H9 (cell line): ENCODE data around the gene NIPSNAP3A. TPM values are rescaled to one million over a fixed set of nuclear protein-coding genes. Genes with fewer than 3 reads are reported as not detected.

Experiments used
- DNase-seq: peaks from one replicate; pipeline ENCODE4 v3.0.0-alpha.2; 2017
- H2AFZ ChIP-seq: one replicate; pipeline ENCODE4 v1.6.1; 2013; ENCODE audit warnings: mild to moderate bottlenecking, low read length, control low read depth, moderate library complexity
- H2AK5ac ChIP-seq: 2 replicates; pipeline ENCODE4 v1.6.1; 2013; ENCODE audit warnings: low read length, control low read depth, mixed read lengths; ENCODE audit not compliant: insufficient read length
- H2BK120ac ChIP-seq: one replicate; pipeline ENCODE4 v1.6.1; 2013; ENCODE audit warnings: low read depth, mild to moderate bottlenecking, low read length, control low read depth, inconsistent platforms; ENCODE audit not compliant: poor library complexity, severe bottlenecking
- H2BK12ac ChIP-seq: 2 replicates; pipeline ENCODE4 v1.6.1; 2013; ENCODE audit warnings: low read length, control low read depth, mixed read lengths, low read depth; ENCODE audit not compliant: insufficient read length
- H2BK15ac ChIP-seq: 2 replicates; pipeline ENCODE4 v1.6.1; 2013; ENCODE audit warnings: low read depth, low read length, control low read depth
- H2BK20ac ChIP-seq: one replicate; pipeline ENCODE4 v1.6.1; 2013; ENCODE audit warnings: low read depth, mild to moderate bottlenecking, low read length, control low read depth, inconsistent platforms; ENCODE audit not compliant: poor library complexity, severe bottlenecking
- H2BK5ac ChIP-seq: 2 replicates; pipeline ENCODE4 v1.6.1; 2013; ENCODE audit warnings: low read length, control low read depth, mixed read lengths; ENCODE audit not compliant: insufficient read length
- H3K14ac ChIP-seq: 2 replicates; pipeline ENCODE4 v1.6.1; 2013; ENCODE audit warnings: low read length, control low read depth; ENCODE audit not compliant: insufficient read depth
- H3K18ac ChIP-seq: 2 replicates; pipeline ENCODE4 v1.6.1; 2013; ENCODE audit warnings: low read depth, mild to moderate bottlenecking, mixed read lengths, low read length, control low read depth; ENCODE audit not compliant: insufficient read length
- H3K23ac ChIP-seq: 2 replicates; pipeline ENCODE4 v1.6.1; 2013; ENCODE audit warnings: low read length, control low read depth, mixed read lengths, low read depth; ENCODE audit not compliant: insufficient read length
- H3K23me2 ChIP-seq: 2 replicates; pipeline ENCODE4 v1.6.1; 2013; ENCODE audit warnings: low read depth, mild to moderate bottlenecking, mixed read lengths, low read length, control low read depth; ENCODE audit not compliant: insufficient read length, poor library complexity, severe bottlenecking
- H3K27ac ChIP-seq: 2 replicates; pipeline ENCODE4 v1.5.1; 2013; ENCODE audit warnings: low read length, control low read depth, mixed read lengths, low read depth; ENCODE audit not compliant: insufficient read length
- H3K27me3 ChIP-seq: 2 replicates; pipeline ENCODE4 v1.6.1; 2013; ENCODE audit warnings: low read length, control low read depth, inconsistent platforms; ENCODE audit not compliant: insufficient read depth
- H3K4ac ChIP-seq: 2 replicates; pipeline ENCODE4 v1.6.1; 2013; ENCODE audit warnings: low read depth, mild to moderate bottlenecking, control low read depth, inconsistent platforms, low read length, moderate library complexity
- H3K4me1 ChIP-seq: 2 replicates; pipeline ENCODE4 v1.6.1; 2013; ENCODE audit warnings: low read length, control low read depth, inconsistent platforms; ENCODE audit not compliant: insufficient read depth
- H3K4me2 ChIP-seq: 2 replicates; pipeline ENCODE4 v1.6.1; 2013; ENCODE audit warnings: low read length, control low read depth, mixed read lengths; ENCODE audit not compliant: insufficient read length, insufficient read depth
- H3K56ac ChIP-seq: 2 replicates; pipeline ENCODE4 v1.6.1; 2013; ENCODE audit warnings: low read depth, mild to moderate bottlenecking, mixed read lengths, low read length, control low read depth; ENCODE audit not compliant: insufficient read length
- H3K79me1 ChIP-seq: 2 replicates; pipeline ENCODE4 v1.6.1; 2013; ENCODE audit warnings: low read depth, mild to moderate bottlenecking, moderate library complexity, low read length, control low read depth, inconsistent platforms; ENCODE audit not compliant: insufficient read depth, poor library complexity, severe bottlenecking
- H3K79me2 ChIP-seq: 2 replicates; pipeline ENCODE4 v1.6.1; 2013; ENCODE audit warnings: low read length, control low read depth, inconsistent platforms; ENCODE audit not compliant: insufficient read depth
- H3K9ac ChIP-seq: 2 replicates; pipeline ENCODE4 v1.6.1; 2013; ENCODE audit warnings: low read length, control low read depth, mixed read lengths; ENCODE audit not compliant: insufficient read length; ENCODE audit errors: extremely low read depth
- H3K9me3 ChIP-seq: one replicate; pipeline ENCODE4 v1.6.1; 2013; ENCODE audit warnings: low read depth, low read length, inconsistent platforms; ENCODE audit not compliant: control insufficient read depth
- H3T11ph ChIP-seq: one replicate; pipeline ENCODE4 v1.6.1; 2013; ENCODE audit warnings: mild to moderate bottlenecking, low read length, control low read depth, inconsistent platforms
- H4K20me1 ChIP-seq: one replicate; pipeline ENCODE4 v1.6.1; 2013; ENCODE audit not compliant: control insufficient read depth, insufficient read length, insufficient read depth
- H4K5ac ChIP-seq: 2 replicates; pipeline ENCODE4 v1.6.1; 2013; ENCODE audit warnings: low read depth, mild to moderate bottlenecking, mixed read lengths, low read length, control low read depth; ENCODE audit not compliant: insufficient read length
- H4K8ac ChIP-seq: replicated peaks from 2 replicates; pipeline ENCODE4 v1.6.1; 2013; ENCODE audit warnings: low read length, control low read depth, mixed read lengths, low read depth; ENCODE audit not compliant: insufficient read length
- H4K91ac ChIP-seq: 2 replicates; pipeline ENCODE4 v1.6.1; 2013; ENCODE audit warnings: low read depth, mild to moderate bottlenecking, moderate library complexity, mixed read lengths, low read length, control low read depth; ENCODE audit not compliant: insufficient read length
- H3K27ac Mint-ChIP-seq, 3 experiments: 2 replicates in 2 of 3; 3 replicates in 1 of 3; pipeline ENCODE4 v1.8.0; 2020 to 2021; ENCODE audit warnings: mixed read lengths in 3 of 3, mild to moderate bottlenecking in 1 of 3, moderate library complexity in 1 of 3
- H3K27me3 Mint-ChIP-seq: 2 replicates; pipeline ENCODE4 v1.8.0; 2021; ENCODE audit warnings: low read depth, mild to moderate bottlenecking, moderate library complexity, mixed read lengths
- H3K36me3 Mint-ChIP-seq, 3 experiments: 2 replicates in 2 of 3; 3 replicates in 1 of 3; pipeline ENCODE4 v1.8.0; 2020 to 2021; ENCODE audit warnings: low read depth in 3 of 3, mixed read lengths in 3 of 3; ENCODE audit not compliant: insufficient read depth in 1 of 3
- H3K4me1 Mint-ChIP-seq, 2 experiments: 2 replicates each; pipeline ENCODE4 v1.8.0; 2020; ENCODE audit warnings: mixed read lengths in 2 of 2
- H3K4me3 Mint-ChIP-seq, 2 experiments: 2 replicates in 1 of 2; 3 replicates in 1 of 2; pipeline ENCODE4 v1.8.0; 2020 to 2021; ENCODE audit warnings: mild to moderate bottlenecking in 2 of 2, mixed read lengths in 2 of 2, moderate library complexity in 1 of 2
- H3K9me3 Mint-ChIP-seq, 2 experiments: 2 replicates in 1 of 2; 3 replicates in 1 of 2; pipeline ENCODE4 v1.8.0; 2020; ENCODE audit warnings: mild to moderate bottlenecking in 2 of 2, mixed read lengths in 2 of 2, moderate library complexity in 1 of 2
- CTCF ChIP-seq: fragments of 200-600 bp; sonication (generic); conservative IDR thresholded peaks from 3 replicates; pipeline ENCODE4 v1.8.0; 2021; ENCODE audit warnings: antibody characterized with exemption, mild to moderate bottlenecking
- whole genome bisulfite sequencing: extraction: QIAGEN DNeasy Blood & Tissue Kit; methylation state at CpG from one replicate; pipeline ENCODE4 v1.1.7; 2013; ENCODE audit warnings: missing lambda C conversion rate, low lambda C conversion rate, mixed read lengths; ENCODE audit not compliant: insufficient read length; ENCODE audit errors: extremely low coverage; 5-methylcytosine and 5-hydroxymethylcytosine counted together
- total RNA-seq: library from RNA; stranded (reverse); gene quantifications from 2 replicates; pipeline ENCODE4 v1.2.1, GENCODE V29; 2021

The NIPSNAP3A gene
- total RNA-seq, 1 experiment from 2014 or later, result 13.9 TPM

- TF ChIP-seq CTCF, result no peak
- no peak overlapping the region for H2BK15ac ChIP-seq
- no peak overlapping the region for H3K4ac ChIP-seq
- Mint-ChIP-seq H3K27me3 (no peaks in the 10 kb centered on the region), H3K4me1 (no peaks in the 10 kb centered on the region), H3K27ac (no peak overlapping the region), H3K9me3 (no peaks in the 10 kb centered on the region), H3K36me3 (peaks cover 0 to 42% (median 27%) of the 10 kb centered on the region in 3 experiments; a peak in 5 of 7 replicates), H3K4me3 (no peak overlapping the region)
- H3K27me3 ChIP-seq, result no peaks in the 10 kb centered on the region
- H3K27ac ChIP-seq, result no peak overlapping the region
- no peak overlapping the region for H2BK20ac ChIP-seq
- DNase-seq, result no peak
- no CpG with 5 or more reads among the region's 4 CpGs for WGBS
- no peak overlapping the region for H4K8ac ChIP-seq
- no peaks in the 10 kb centered on the region for H3K4me1 ChIP-seq
- no peak overlapping the region for H4K91ac ChIP-seq
- H3K79me1 ChIP-seq, result no peaks in the 10 kb centered on the region
- no peak overlapping the region for H2AK5ac ChIP-seq
- no peak overlapping the region for H3K9ac ChIP-seq
- no peak overlapping the region for H2BK5ac ChIP-seq
- no peak overlapping the region for H3K14ac ChIP-seq
- no peaks in the 10 kb centered on the region for H3K9me3 ChIP-seq
- no peak overlapping the region for H2BK12ac ChIP-seq
- no peak overlapping the region for H3K4me2 ChIP-seq
- no peaks in the 10 kb centered on the region for H3K23me2 ChIP-seq
- no peak overlapping the region for H3K18ac ChIP-seq
- H3T11ph ChIP-seq, result no peak overlapping the region
- H2AFZ ChIP-seq, result no peak overlapping the region
- H2BK120ac ChIP-seq, result no peak overlapping the region
- H4K5ac ChIP-seq, result no peak overlapping the region
- no peak overlapping the region for H3K23ac ChIP-seq
- H4K20me1 ChIP-seq, result no peaks in the 10 kb centered on the region
- no peaks in the 10 kb centered on the region for H3K79me2 ChIP-seq
- H3K56ac ChIP-seq, result no peak overlapping the region
Measured at GRCh38 chr9:104783588-104783987, 36.1 kb downstream of the NIPSNAP3A start.
